NCI-H2196 treated with DMSO at 0.1 percent for 48 hours (cell line): ENCODE results near the gene FOXP1.

Experiments
- DNase-seq: peaks from one replicate; lab custom pipeline; 2025; ENCODE audit not compliant: unreplicated experiment; lab: John Stamatoyannopoulos, UW

The FOXP1 gene

GRCh38 chr3:71120012-71120411 lies 463.5 kb downstream of the FOXP1 start:
- no peak for DNase-seq

DNA sequence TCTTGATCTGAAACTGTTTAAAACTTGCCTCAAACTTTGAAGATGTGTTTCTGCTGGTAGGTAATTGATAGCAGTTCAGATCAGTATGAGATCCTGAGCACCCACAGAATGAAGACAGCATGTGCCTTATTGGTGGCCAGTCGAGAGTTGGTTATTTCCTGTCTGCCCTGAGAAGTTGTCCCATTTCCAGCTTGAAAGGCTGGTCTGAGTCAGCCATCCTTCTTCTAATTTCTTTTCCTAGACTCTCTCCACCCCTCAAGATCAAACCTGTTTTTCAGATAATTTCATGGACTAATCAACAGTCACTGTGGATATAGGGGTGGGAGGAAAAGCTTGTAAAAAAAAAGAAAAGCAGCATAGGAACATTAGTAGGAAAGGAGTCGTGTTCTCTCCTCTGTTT lies 464.4 kb downstream of the FOXP1 start:
- DNase-seq = no peak

- no peak for DNase-seq
Measured at GRCh38 chr3:71118436-71118835, 465.1 kb downstream of the FOXP1 start.

DNA sequence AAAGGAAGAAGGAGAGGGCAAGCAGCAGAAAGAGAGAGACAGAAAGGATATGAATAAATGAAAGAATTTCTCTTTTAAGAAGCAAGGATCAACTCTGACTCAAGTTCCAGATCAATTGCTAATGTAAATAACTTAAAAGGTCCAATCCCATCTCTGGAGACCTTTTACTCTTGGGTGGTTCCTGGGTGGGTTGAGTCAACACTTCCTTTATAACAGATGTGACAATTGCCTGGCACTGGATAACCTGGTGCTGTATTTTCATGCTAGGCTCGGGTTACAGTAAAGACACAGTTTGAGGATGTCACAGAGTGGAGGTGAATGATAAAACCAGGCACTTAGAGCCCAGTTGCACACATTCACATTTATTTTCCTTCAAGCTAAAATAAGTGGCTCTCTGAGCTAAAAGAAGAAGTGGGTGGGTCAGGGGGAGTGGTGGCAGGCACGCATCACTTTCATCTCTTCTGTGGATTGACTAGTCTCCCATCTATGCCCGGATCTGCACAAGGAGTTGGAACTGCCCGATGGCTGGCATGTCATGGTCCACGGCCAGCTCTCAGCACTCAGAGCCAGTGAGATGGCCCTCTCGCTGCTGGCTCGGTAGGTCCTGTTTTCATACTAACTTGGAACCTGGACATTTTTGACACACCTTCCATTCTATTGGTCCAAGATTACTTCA lies 465.8 kb downstream of the FOXP1 start:
- DNase-seq = no peak

- DNase-seq = no peak
Measured at GRCh38 chr3:71114610-71115009, 468.9 kb downstream of the FOXP1 start.

GRCh38 chr3:71112576-71112975 lies 471.0 kb downstream of the FOXP1 start:
- no peak for DNase-seq

DNA sequence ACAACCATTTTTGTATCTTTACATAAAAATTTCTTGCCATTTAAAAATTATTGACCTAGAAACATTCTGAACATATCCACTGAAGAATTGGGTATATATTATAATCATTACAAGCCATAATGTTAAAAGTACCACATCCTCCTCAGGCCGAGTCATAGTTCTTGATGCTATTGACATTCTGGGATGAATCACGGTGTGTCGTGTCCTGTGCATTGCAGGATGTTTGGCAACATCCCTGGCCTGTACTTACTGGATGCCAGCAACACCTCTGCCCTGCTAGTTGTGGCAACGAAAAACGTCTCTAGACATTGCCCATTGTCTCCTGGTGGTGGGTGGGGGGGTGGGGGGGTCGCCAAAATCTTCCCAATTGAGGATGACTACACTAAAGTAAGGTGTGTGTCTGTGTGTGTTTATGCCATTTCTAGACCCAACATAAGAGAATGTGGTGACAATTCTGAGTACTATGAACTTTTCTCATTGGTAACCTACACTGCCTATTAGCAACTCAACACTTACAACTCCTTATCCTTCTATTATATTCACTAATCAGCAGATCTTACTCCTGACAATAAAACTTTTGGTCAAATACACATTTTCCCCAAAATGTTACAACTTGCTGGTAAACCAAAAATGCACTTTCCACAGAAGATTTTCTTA lies 471.6 kb downstream of the FOXP1 start:
- DNase-seq = no peak

DNA sequence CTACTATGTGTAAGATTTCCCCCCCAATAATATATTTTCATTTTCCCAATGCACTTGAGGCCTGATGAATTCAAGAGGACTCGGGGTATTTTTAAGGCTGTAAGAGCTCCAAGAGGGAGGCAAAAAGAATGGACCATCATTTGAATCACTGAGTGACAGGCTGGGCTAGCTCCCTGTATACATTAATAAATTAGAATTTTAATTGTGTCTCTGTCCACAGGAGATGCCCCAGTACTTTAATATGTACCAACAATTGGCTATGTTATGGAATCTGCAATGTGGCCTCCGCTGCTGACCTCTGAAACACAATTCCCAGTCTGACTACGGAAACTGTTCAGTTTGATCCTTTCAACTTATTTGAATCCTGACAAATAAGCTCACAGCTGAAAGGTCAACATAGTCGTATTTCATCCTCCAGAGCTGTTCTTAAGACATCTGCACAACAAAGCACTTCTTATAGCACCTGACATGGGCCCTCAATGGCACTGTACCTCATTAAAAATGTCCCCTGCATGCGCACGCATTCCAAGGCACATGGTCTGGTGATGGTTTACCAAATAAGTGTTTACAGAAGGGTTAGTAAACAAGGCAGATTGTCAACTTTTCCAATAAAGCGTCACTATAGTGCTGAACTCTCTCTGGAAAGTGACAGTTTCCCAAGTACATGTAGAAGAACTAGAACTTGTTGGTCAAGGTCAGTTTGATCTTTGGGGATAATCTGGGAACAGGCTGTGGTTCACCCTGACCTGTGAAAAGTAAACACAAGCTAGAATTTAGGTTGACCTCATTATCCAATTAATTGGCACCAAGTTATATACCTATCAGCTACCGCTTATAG lies 472.9 kb downstream of the FOXP1 start:
- DNase-seq = no peak

GRCh38 chr3:71109977-71110285 lies 473.6 kb downstream of the FOXP1 start:
- no peak for DNase-seq

GRCh38 chr3:71109241-71109976 lies 474.1 kb downstream of the FOXP1 start:
- no peak for DNase-seq

DNA sequence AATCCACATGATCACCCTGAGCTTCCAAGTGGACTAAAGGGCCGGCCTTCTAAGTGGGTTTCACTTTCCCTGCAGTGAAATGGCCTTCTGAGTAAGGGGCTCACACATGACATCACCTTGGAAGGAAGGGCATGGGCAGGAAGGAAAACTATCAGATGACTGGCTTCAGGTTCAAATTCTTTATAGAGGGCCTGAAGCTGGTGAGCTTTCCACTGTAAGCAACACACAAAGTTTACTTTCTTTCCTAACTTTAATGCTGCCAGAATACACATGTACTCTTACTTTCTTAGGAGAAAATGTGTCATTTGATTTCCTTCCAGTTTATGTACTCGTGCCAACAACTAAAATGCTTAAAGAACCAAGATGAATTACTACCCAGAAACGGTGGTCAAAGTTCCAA lies 475.6 kb downstream of the FOXP1 start:
- no peak for DNase-seq

DNA sequence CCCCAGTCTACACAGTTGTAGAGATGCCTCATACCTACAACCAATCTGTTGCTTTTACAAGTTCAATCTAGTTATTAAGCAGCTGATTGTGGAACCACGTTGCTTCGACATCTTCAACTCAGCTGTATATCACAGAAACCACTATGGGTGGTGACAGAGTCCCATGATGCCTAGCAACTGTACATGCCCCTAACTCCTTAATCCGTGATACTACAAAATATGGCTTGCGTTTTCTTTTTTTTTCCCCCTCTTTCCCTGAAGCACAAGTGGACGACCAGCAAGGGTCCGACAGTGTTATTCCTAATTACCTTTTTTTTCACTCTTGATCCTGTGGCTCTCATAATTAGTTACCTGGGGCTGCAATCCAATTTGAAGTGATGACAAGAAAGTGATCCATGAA lies 478.6 kb downstream of the FOXP1 start:
- no peak for DNase-seq

GRCh38 chr3:71104556-71104955 lies 479.0 kb downstream of the FOXP1 start:
- DNase-seq = no peak

- no peak for DNase-seq
Measured at GRCh38 chr3:71104121-71104541, 479.4 kb downstream of the FOXP1 start.

DNA sequence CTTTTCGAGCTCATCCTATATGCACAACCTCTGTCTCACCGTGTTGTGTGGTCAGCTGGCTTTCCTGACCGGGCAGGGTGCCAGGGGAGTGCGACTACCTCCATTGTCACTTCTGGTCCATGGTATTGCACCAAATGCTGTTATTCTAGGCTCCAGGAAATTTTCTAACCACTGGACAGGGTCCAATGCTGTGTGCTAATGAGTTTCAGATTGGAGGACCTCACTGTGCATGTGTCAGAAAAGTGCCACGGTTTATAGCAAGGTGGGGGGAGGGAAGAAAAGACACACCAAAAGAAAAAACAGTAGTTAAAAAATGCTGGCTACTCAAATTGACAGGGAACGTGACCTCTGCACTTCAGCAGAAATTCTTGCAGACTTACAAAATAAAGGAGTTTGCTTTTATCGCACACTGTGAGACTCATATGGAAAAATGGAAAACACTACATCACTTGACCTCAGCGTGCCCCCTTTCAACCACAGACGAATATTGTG lies 480.1 kb downstream of the FOXP1 start:
- no peak for DNase-seq

DNA sequence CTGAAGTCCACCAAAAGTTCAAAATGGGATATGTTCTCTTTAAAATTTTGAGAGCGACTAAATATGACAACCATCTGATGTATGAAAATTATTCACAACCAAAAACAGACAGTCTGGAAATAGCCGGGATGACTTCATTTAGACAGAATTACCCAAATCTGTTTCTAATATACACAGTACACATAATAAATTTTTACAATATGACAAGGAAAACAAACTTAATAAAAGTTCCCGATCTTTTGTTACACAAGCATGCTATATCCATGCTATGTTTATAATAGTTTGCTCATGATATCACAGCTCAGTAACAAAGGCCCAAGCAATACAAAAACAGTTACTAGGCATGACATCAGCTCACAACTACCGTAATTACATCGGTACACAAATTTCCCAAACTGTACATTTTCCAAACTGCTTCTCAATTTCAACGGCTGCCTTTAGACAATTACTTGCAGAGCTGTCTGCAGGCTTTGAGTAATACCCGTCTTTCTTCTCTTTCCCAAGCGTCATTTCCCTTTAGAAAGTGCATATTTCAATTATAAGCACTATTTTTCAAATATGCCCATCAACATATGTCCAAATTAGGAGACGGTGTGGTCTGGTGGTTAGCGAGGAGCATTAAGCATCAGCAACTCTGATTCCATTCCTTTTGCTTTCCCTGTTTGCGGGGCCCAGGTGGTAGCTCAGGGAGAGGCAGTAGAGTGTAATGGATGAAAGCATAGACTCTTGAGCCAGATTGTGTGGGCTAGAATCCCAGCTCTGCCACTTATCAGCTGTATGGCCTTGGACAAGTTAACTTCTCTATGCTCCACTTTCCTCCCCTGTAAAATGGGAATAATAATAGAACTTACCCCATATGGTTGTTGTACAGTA lies 481.2 kb downstream of the FOXP1 start:
- no peak for DNase-seq

- DNase-seq = no peak
Measured at GRCh38 chr3:71101626-71102025, 481.9 kb downstream of the FOXP1 start.

- no peak for DNase-seq
Measured at GRCh38 chr3:71101014-71101413, 482.5 kb downstream of the FOXP1 start.

DNA sequence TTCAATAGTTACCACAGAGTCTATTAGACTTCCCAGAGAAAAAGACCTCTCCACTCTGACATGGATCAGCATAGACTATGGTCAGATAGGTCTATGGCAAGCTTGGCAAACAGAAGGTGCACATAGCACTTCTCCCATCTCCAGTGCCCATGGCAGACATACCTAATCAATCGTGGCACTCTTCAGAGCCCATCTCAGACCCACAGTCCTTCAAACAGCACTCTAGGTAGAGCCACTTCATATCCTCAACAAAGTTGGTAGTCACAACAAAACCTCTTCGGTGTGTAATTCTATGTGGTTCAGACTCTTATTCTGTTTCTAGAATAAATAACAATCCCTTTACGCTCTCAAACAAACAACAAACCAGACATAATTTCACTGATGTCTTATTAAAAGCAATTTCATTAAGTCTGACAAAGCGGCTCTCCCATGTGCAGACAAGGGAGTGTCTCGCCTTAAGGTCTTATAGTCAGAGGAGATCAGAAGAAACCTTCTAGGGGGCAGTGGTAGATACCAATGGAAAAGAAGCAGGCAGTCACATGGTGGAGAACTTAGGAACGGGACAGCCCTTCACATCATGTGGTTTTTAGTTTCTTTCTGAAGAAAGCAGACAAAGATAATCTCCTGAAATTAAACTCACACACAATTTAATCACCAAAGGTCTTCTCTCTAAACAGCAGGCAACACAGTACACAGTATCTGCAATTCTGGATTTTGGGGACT lies 483.4 kb downstream of the FOXP1 start:
- no peak for DNase-seq

GRCh38 chr3:71097557-71097956 lies 486.0 kb downstream of the FOXP1 start:
- no peak for DNase-seq
